ENCODE data around the gene NAP1L5.
A peak's percentile ranks its signal among the peaks of the same experiment; 100 is the strongest.

Gene NAP1L5

GRCh38 chr4:88697588-88698329 lies at the start of gene NAP1L5:
TSS of gene NAP1L5 (minus strand) at chr4:88697829. CDS start at chr4:88697754, 75 bp downstream.
- DNase-seq: peak; percentile 79

GRCh38 chr4:88747351-88747750 lies 49.7 kb upstream of the NAP1L5 start:
- DNase-seq: no peak

- no peak for DNase-seq
Observed at GRCh38 chr4:88746206-88746605, 48.6 kb upstream of the NAP1L5 start.

- no peak for DNase-seq
Observed at GRCh38 chr4:88745581-88746163, 48.0 kb upstream of the NAP1L5 start.

- DNase-seq: no peak
Observed at GRCh38 chr4:88745175-88745574, 47.5 kb upstream of the NAP1L5 start.

- no peak for DNase-seq
Observed at GRCh38 chr4:88744609-88745008, 47.0 kb upstream of the NAP1L5 start.

GRCh38 chr4:88743696-88744095 lies 46.1 kb upstream of the NAP1L5 start:
- DNase-seq: no peak

GRCh38 chr4:88742561-88742960 lies 44.9 kb upstream of the NAP1L5 start:
- no peak for DNase-seq

- DNase-seq: no peak
Observed at GRCh38 chr4:88738180-88738579, 40.6 kb upstream of the NAP1L5 start.

GRCh38 chr4:88737307-88737941 lies 39.8 kb upstream of the NAP1L5 start:
- DNase-seq: peak; percentile 11

- no peak for DNase-seq
Observed at GRCh38 chr4:88736264-88736663, 38.6 kb upstream of the NAP1L5 start.

- DNase-seq: no peak
Observed at GRCh38 chr4:88735564-88735963, 37.9 kb upstream of the NAP1L5 start.

GRCh38 chr4:88734403-88734949 lies 36.8 kb upstream of the NAP1L5 start:
- no peak for DNase-seq

GRCh38 chr4:88732714-88733368 lies 35.2 kb upstream of the NAP1L5 start:
- DNase-seq: no peak

GRCh38 chr4:88731381-88731780 lies 33.8 kb upstream of the NAP1L5 start:
- no peak for DNase-seq

GRCh38 chr4:88730811-88731210 lies 33.2 kb upstream of the NAP1L5 start:
- DNase-seq: no peak

- DNase-seq: no peak
Observed at GRCh38 chr4:88729146-88729760, 31.6 kb upstream of the NAP1L5 start.

GRCh38 chr4:88728146-88728545 lies 30.5 kb upstream of the NAP1L5 start:
- DNase-seq: no peak

- no peak for DNase-seq
Observed at GRCh38 chr4:88725986-88726385, 28.4 kb upstream of the NAP1L5 start.

GRCh38 chr4:88725143-88725542 lies 27.5 kb upstream of the NAP1L5 start:
- DNase-seq: no peak

GRCh38 chr4:88724406-88724805 lies 26.8 kb upstream of the NAP1L5 start:
- DNase-seq: no peak

GRCh38 chr4:88722828-88723227 lies 25.2 kb upstream of the NAP1L5 start:
- DNase-seq: no peak

- DNase-seq: no peak
Observed at GRCh38 chr4:88722276-88722780, 24.7 kb upstream of the NAP1L5 start.

Measured in CD4-positive, alpha-beta T cell treated with Interleukin-12 subunit alpha and Interleukin-12 subunit beta, for 1 hour (primary cell).